ENCODE data around the gene SPPL2B.
"Not testable (repeated sequence)": the region's sequence is repeated elsewhere in the genome, so short reads cannot be mapped to it uniquely, and the experiment has no call there.

Gene SPPL2B

DNA sequence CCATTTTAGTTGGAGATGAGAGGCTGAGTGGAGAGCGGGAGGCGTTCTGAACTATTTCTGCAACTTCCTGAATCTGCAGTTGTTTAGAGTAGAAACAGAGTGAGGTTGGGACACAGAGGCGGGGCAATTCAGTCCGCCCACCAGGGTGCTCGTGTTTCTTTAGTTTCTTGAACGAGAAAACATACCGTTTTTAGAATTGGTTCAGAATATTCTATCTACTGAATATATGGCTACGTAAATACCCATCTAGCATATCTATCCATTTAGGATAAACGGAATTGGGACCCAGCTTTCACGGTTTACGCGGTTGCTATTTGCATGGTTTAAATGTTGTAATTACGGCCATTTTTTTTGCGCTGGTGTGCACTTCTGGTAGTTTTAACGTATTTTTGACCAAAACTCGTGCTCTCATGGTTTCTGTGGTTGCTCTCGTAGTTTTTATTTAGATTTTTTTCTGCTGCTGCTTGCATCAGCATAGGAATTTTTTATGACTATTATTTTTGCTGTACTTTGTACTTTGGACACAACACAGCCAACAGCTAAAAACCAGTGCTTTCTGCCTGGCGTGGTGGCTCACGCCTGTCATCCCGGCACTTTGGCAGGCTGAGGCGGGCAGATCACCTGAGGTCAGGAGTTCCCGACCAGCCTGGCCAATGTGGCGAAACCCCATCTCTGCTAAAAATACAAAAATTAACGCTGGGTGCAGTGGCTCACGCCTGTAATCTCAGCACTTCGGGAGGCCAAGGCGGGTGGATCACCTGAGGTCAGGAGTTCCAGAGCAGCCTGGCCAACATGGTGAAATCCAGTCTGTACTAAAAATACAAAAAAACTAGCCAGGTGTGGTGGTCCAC lies 66.2 kb downstream of the SPPL2B start:
- H3K4me1 ChIP-seq (ENCODE audit: insufficient read depth, low read length): no peaks in the 10 kb centered on the region
- no peak overlapping the region for H3K9ac ChIP-seq (ENCODE audit: low read depth, low read length)
- no peaks in the 10 kb centered on the region for H3K36me3 ChIP-seq (ENCODE audit: insufficient read depth, low read length)
- H3K9me3 ChIP-seq (ENCODE audit: control insufficient read depth, insufficient read depth, low read length): no peaks in the 10 kb centered on the region

DNA sequence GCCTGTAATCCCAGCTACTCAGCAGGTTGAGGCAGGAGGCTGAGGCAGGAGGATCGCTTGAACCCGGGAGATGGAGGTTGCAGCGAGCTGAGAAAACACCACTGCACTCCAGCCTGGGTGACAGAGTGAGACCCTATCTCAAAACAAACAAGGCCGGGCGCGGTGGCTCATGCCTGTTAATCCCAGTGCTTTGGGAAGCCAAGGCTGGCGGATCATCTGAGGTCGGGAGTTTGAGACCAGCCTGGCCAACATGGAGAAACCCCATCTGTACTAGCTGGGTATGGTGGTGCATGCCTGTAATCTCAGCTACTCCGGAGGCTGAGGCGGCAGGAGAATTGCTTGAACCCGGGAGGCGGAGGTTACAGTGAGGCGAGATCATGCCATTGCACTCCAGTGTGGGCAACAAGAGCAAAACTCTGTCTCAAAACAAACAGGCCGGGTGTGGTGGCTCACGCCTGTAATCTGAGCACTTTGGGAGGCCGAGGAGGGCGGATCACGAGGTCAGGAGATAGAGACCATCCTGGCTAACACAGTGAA lies 66.9 kb downstream of the SPPL2B start:
- H3K36me3 ChIP-seq (ENCODE audit: insufficient read depth, low read length); H3K9me3 ChIP-seq (ENCODE audit: control insufficient read depth, insufficient read depth, low read length); H3K9ac ChIP-seq (ENCODE audit: low read depth, low read length): not testable (repeated sequence)

DNA sequence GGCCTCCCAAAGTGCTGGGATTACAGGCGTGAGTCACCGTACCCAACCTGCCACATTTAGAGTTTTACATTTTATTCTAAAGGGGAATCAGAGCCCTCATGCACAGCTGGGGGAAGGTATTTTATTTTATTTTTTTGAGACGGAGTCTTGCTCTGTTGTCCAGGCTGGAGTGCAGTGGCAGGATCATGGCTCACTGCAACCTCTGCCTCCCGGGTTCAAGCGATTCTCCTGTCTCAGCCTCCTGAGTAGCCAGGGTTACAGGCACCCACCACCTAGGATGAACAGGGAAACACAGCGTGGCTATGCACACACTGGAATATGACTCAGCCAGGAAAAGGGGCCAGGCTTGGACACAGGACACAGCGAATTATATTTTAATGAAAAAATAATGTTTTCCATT lies 68.7 kb downstream of the SPPL2B start:
- H3K36me3 ChIP-seq (ENCODE audit: insufficient read depth, low read length): not testable (repeated sequence)

More for the DNA sequence above, 66.9 kb downstream of the SPPL2B start:
- not testable (repeated sequence) for H3K4me1 ChIP-seq (ENCODE audit: insufficient read depth, low read length)

DNA sequence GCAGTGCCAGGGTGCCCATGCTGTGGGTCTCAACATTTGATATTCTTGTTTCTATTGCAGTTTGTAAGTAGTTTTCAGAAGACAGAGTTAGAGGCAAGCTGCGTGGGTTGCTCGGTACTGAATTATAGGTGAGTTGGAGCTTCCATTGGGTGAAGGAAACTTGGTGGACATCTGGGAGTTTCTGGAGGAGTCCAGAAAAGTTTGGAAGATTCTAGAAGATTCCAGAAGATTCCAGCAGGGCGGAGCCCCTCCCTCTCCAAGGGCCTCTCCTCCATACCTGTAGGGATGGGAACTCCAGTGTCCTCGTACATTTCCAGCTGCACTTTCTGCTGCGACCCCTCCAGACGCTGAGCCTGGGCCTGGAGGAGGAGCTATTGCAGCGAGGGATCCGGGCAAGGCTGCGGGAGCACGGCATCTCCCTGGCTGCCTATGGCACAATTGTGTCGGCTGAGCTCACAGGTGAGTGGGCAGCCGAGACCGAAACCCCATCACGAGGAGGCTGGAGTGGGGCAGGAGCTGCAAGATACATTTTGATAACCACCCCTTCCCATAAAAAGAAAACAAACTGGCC lies 70.3 kb downstream of the SPPL2B start:
- no peaks in the 10 kb centered on the region for H3K36me3 ChIP-seq (ENCODE audit: insufficient read depth, low read length)

More for the DNA sequence above, 68.7 kb downstream of the SPPL2B start:
- not testable (repeated sequence) for H3K4me1 ChIP-seq (ENCODE audit: insufficient read depth, low read length); H3K9ac ChIP-seq (ENCODE audit: low read depth, low read length); H3K9me3 ChIP-seq (ENCODE audit: control insufficient read depth, insufficient read depth, low read length)

DNA sequence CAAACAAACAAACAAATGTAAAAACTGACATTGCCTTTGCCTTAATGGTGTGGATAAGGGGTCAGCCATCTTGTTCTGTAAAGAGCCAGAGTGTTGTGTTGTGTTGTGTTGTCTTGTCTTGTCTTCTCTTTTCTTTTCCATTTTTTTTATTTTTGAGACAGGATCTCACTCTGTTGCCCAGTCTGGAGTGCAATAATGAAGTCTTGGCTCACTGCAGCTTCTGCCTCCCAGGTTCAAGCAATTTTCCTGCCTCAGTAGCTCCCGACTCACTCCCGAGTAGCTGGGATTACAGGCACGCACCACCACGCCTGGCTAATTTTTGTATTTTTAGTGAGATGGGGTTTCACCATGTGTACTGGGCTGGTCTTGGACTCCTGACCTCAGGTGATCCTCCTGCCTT lies 71.1 kb downstream of the SPPL2B start:
- Histone ChIP-seq H3K9ac (ENCODE audit: low read depth, low read length) (no peak overlapping the region), H3K36me3 (ENCODE audit: insufficient read depth, low read length) (no peaks in the 10 kb centered on the region), H3K4me1 (ENCODE audit: insufficient read depth, low read length) (no peaks in the 10 kb centered on the region), H3K9me3 (ENCODE audit: control insufficient read depth, insufficient read depth, low read length) (no peaks in the 10 kb centered on the region)

More for the DNA sequence above, 70.3 kb downstream of the SPPL2B start:
- Histone ChIP-seq H3K4me1 (ENCODE audit: insufficient read depth, low read length) (no peaks in the 10 kb centered on the region), H3K9me3 (ENCODE audit: control insufficient read depth, insufficient read depth, low read length) (no peaks in the 10 kb centered on the region), H3K9ac (ENCODE audit: low read depth, low read length) (no peak overlapping the region)
